OCI-LY1 (cell line): ENCODE data around the gene EIF2D.

Experiments used
- H2AFZ ChIP-seq: fragments of 200-600 bp; sonication (generic), shearing (Covaris generic); 2 replicates; pipeline ENCODE4 v1.6.0; 2014; ENCODE audit warnings: antibody characterized with exemption, mild to moderate bottlenecking, low read length
- H3F3A ChIP-seq: fragments of 200-600 bp; sonication (generic), shearing (Covaris generic); 2 replicates; pipeline ENCODE4 v1.6.0; 2014; ENCODE audit warnings: mild to moderate bottlenecking, antibody characterized with exemption, low read length, moderate library complexity; ENCODE audit not compliant: insufficient read depth
- H3K27ac ChIP-seq: fragments of 200-600 bp; sonication (generic); 2 replicates; pipeline ENCODE4 v1.5.1; 2014; ENCODE audit warnings: low read length, mixed run types, mild to moderate bottlenecking, low read depth; ENCODE audit not compliant: poor library complexity, severe bottlenecking
- H3K27me3 ChIP-seq: fragments of 200-600 bp; sonication (generic); 2 replicates; pipeline ENCODE4 v1.6.0; 2014; ENCODE audit warnings: antibody characterized with exemption, mild to moderate bottlenecking, low read length, moderate library complexity; ENCODE audit not compliant: insufficient read depth
- H3K36me3 ChIP-seq: fragments of 200-600 bp; sonication (generic); 2 replicates; pipeline ENCODE4 v1.6.1; 2014; ENCODE audit warnings: mild to moderate bottlenecking, antibody characterized with exemption, low read length, moderate library complexity, mixed read lengths; ENCODE audit not compliant: insufficient read depth
- H3K4me1 ChIP-seq: fragments of 200-600 bp; sonication (generic); 2 replicates; pipeline ENCODE4 v1.5.1; 2014; ENCODE audit warnings: mild to moderate bottlenecking, low read length, moderate library complexity; ENCODE audit not compliant: insufficient read depth, severe bottlenecking
- H3K4me2 ChIP-seq: fragments of 200-600 bp; sonication (generic), shearing (Covaris generic); 2 replicates; pipeline ENCODE4 v1.6.1; 2014; ENCODE audit warnings: low read length
- H3K4me3 ChIP-seq: fragments of 200-600 bp; sonication (generic); 2 replicates; pipeline ENCODE4 v1.5.1; 2014; ENCODE audit warnings: low read length, low read depth, mild to moderate bottlenecking, mixed read lengths; ENCODE audit not compliant: poor library complexity, severe bottlenecking
- H3K79me2 ChIP-seq: fragments of 200-600 bp; shearing (Covaris generic); 2 replicates; pipeline ENCODE4 v1.6.1; 2016; ENCODE audit warnings: mixed run types, low read length, mixed read lengths; ENCODE audit not compliant: insufficient read depth
- H3K9ac ChIP-seq: fragments of 200-600 bp; sonication (generic), shearing (Covaris generic); 2 replicates; pipeline ENCODE4 v1.6.1; 2014; ENCODE audit warnings: mild to moderate bottlenecking, low read length, mixed read lengths
- H3K9me2 ChIP-seq: fragments of 200-600 bp; sonication (generic), shearing (Covaris generic); 2 replicates; pipeline ENCODE4 v1.6.1; 2014; ENCODE audit warnings: low read depth, mild to moderate bottlenecking, low read length, mixed read lengths
- H3K9me3 ChIP-seq: fragments of 200-600 bp; shearing (Covaris generic); 2 replicates; pipeline ENCODE4 v1.6.1; 2014; ENCODE audit warnings: low read length, mixed read lengths
- H4K20me1 ChIP-seq: fragments of 200-600 bp; sonication (generic), shearing (Covaris generic); 2 replicates; pipeline ENCODE4 v1.6.0; 2016; ENCODE audit warnings: mild to moderate bottlenecking, low read length; ENCODE audit not compliant: insufficient read depth
- CTCF ChIP-seq: fragments of 200-600 bp; sonication (generic), shearing (Covaris generic); IDR thresholded peaks from 2 replicates; pipeline ENCODE4 v1.5.1; 2017; ENCODE audit warnings: mild to moderate bottlenecking, antibody characterized with exemption, low read length, moderate library complexity, mixed read lengths
- EZH2 ChIP-seq: fragments of 200-600 bp; sonication (generic), shearing (Covaris generic); IDR thresholded peaks from 2 replicates; pipeline ENCODE4 v1.8.0; 2017; ENCODE audit warnings: borderline replicate concordance, mixed run types, mild to moderate bottlenecking, antibody characterized with exemption, low read length, moderate library complexity, mixed read lengths

EIF2D gene

GRCh38 chr1:206563367-206564207 lies 48.7 kb downstream of the EIF2D start:
- Histone ChIP-seq H2AFZ (no peak overlapping the region), H3K4me1 (peaks cover 57% of the 10 kb centered on the region), H3K4me3 (peak overlapping the region; percentile 48), H4K20me1 (no peaks in the 10 kb centered on the region), H3K9me2 (no peaks in the 10 kb centered on the region), H3K27me3 (no peaks in the 10 kb centered on the region), H3K27ac (peak overlapping the region; percentile 75), H3K36me3 (peaks cover 54% of the 10 kb centered on the region; the same call in 1 of the 2 replicates), H3K9me3 (no peaks in the 10 kb centered on the region), H3K4me2 (peak overlapping the region; percentile 72), H3F3A (no peaks in the 10 kb centered on the region), H3K79me2 (no peaks in the 10 kb centered on the region), H3K9ac (peak overlapping the region; percentile 45; the same call in 1 of the 2 replicates)
- no peak for TF ChIP-seq EZH2
- no peak for TF ChIP-seq CTCF

- Histone ChIP-seq H3K9me3 (no peaks in the 10 kb centered on the region), H3K4me3 (peak overlapping the region; percentile 85), H4K20me1 (no peaks in the 10 kb centered on the region), H3K27ac (peak overlapping the region; percentile 96), H3K36me3 (peaks cover 34% of the 10 kb centered on the region; the same call in 1 of the 2 replicates), H3K9me2 (no peaks in the 10 kb centered on the region), H3K79me2 (no peaks in the 10 kb centered on the region), H3K9ac (peak overlapping the region; percentile 84), H3F3A (no peaks in the 10 kb centered on the region), H3K4me1 (peaks cover 63% of the 10 kb centered on the region), H3K4me2 (peak overlapping the region; percentile 93), H3K27me3 (no peaks in the 10 kb centered on the region), H2AFZ (no peak overlapping the region)
- no peak for TF ChIP-seq EZH2
Measured at GRCh38 chr1:206560007-206560716, 52.1 kb downstream of the EIF2D start.

GRCh38 chr1:206559672-206559995 lies 52.6 kb downstream of the EIF2D start:
- Histone ChIP-seq H2AFZ (no peak overlapping the region), H3F3A (no peaks in the 10 kb centered on the region), H3K9me3 (no peaks in the 10 kb centered on the region), H3K79me2 (no peaks in the 10 kb centered on the region), H3K9me2 (no peaks in the 10 kb centered on the region), H3K4me1 (peaks cover 65% of the 10 kb centered on the region), H4K20me1 (no peaks in the 10 kb centered on the region), H3K27me3 (no peaks in the 10 kb centered on the region), H3K9ac (peak overlapping the region; percentile 84), H3K36me3 (peaks cover 33% of the 10 kb centered on the region; the same call in 1 of the 2 replicates), H3K4me2 (peak overlapping the region; percentile 93), H3K4me3 (peak overlapping the region; percentile 85), H3K27ac (peak overlapping the region; percentile 96)
- TF ChIP-seq CTCF (no peak), EZH2 (no peak)
